Naive thymus-derived CD8-positive, alpha-beta T cell (primary cell): Measurements from ENCODE around the gene FAM107B. TPM values are rescaled to one million over a fixed set of nuclear protein-coding genes. Genes with fewer than 3 reads are reported as not detected.
"Not testable (repeated sequence)": the region's sequence is repeated elsewhere in the genome, so short reads cannot be mapped to it uniquely, and the experiment has no call there.

Source experiments
- ATAC-seq, 2 donors: fragments of 150-1000 bp; cut with Tn5 transposase in 1 of 2; sonication (Bioruptor Pico), chemical (Tn5 transposase) in 1 of 2; 1 replicate in 1 of 2; 2 replicates in 1 of 2; pipeline ENCODE4 v1.10.0; 2021; ENCODE audit warnings: mild to moderate bottlenecking in 2 of 2, moderate library complexity in 2 of 2
- POLR2A ChIA-PET: fragments of 350-600 bp; sonication (Branson Sonifier 250); formaldehyde crosslinking; loops from one replicate; lab custom pipeline; 2021; ENCODE audit warnings: antibody characterized with exemption; lab: Charles Lee
- DNase-seq, 10 donors: peaks; one replicate each; pipeline versions ENCODE4 v3.0.0 to v3.0.0-alpha.2; 2020 to 2022
- H3K27ac Mint-ChIP-seq, 10 donors: one replicate each; pipeline ENCODE4 v1.8.0; 2020 to 2022; ENCODE audit warnings: mild to moderate bottlenecking in 10 of 10, mixed read lengths in 10 of 10, moderate library complexity in 4 of 10, inconsistent platforms in 1 of 10
- H3K27me3 Mint-ChIP-seq, 5 donors: one replicate each; pipeline ENCODE4 v1.8.0; 2021 to 2022; ENCODE audit warnings: mixed read lengths in 5 of 5
- H3K36me3 Mint-ChIP-seq, 3 donors: one replicate each; pipeline ENCODE4 v1.8.0; 2020 to 2022; ENCODE audit warnings: mixed read lengths in 3 of 3, mild to moderate bottlenecking in 2 of 3, inconsistent platforms in 1 of 3
- H3K4me1 Mint-ChIP-seq, 4 donors: one replicate each; pipeline ENCODE4 v1.8.0; 2021 to 2022; ENCODE audit warnings: mixed read lengths in 4 of 4
- H3K4me3 Mint-ChIP-seq, 10 donors: one replicate each; pipeline ENCODE4 v1.8.0; 2020 to 2022; ENCODE audit warnings: mild to moderate bottlenecking in 10 of 10, mixed read lengths in 10 of 10, moderate library complexity in 6 of 10, inconsistent platforms in 1 of 10
- H3K9me3 Mint-ChIP-seq, 9 donors: one replicate each; pipeline ENCODE4 v1.8.0; 2020 to 2022; ENCODE audit warnings: mixed read lengths in 9 of 9, mild to moderate bottlenecking in 3 of 9, inconsistent platforms in 1 of 9, moderate library complexity in 1 of 9
- polyA plus RNA-seq, 3 donors: library from polyadenylated mRNA; unstranded; fragments of 300-500 nt; fragmentation: Illumina TruSeq; gene quantifications; one replicate each; pipeline ENCODE4 v1.2.3, GENCODE V29; 2021
- total RNA-seq, 8 experiments: library from RNA in 2 of 8; stranded (reverse) in 2 of 8; gene quantifications; one replicate each; pipeline ENCODE4 v1.2.3 and lab custom pipeline; 2021 to 2026

Gene FAM107B
- total and polyA plus RNA-seq, 5 experiments from 2014 or later = 250 to 319 (median 260) TPM

GRCh38 chr10:14653271-14654161, 121.2 kb downstream of the FAM107B start:
- Mint-ChIP-seq H3K4me3 (peak overlapping the region in 4 of 10 donors; percentile 5 to 63 (median 19)), H3K36me3 (no peaks in the 10 kb centered on the region), H3K27me3 (no peaks in the 10 kb centered on the region), H3K27ac (peak overlapping the region in 7 of 10 donors; percentile 1 to 95 (median 77)), H3K4me1 (peaks cover 18 to 94% (median 58%) of the 10 kb centered on the region in 4 donors), H3K9me3 (peaks cover 0 to under 1% (median 0%) of the 10 kb centered on the region in 9 donors)
- peak in 1 of 10 donors; percentile 30 for DNase-seq
- ATAC-seq = peak; percentile 13 to 39
- POLR2A ChIA-PET = interaction anchor here (0.5 to 1.1 kb wide), 4 partner anchors 70 to 284 kb away, joined by 3 to 5 read pairs (median 4); no protein-coding TSS in a partner anchor

DNA sequence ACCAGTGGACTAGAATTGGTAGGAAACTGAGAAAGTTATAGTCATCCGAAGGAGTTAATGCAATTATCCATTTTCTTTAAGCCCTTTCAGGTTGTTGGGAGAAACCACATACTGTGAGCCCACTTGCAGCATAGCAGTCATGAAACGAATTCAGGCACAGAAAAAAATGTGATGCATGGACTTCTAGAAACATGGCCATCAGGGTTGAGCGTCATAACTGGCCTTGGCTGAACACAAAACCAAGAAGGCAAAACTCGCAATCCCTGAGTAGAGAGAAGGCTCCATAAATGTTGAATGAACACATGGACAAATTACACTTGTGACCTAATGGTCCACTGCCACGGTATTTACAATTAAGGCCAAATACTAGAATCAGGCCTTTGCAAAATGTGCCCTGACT, 121.9 kb downstream of the FAM107B start:
- POLR2A ChIA-PET = interaction anchor here (1.1 kb wide), 1 partner anchor 99 kb away, joined by 3 read pairs; no protein-coding TSS in a partner anchor
- H3K36me3 Mint-ChIP-seq = no peaks in the 10 kb centered on the region
- ATAC-seq (no peak), DNase-seq (no peak)
- H3K4me1 Mint-ChIP-seq = peaks cover 18 to 94% (median 58%) of the 10 kb centered on the region in 4 donors
- H3K9me3 Mint-ChIP-seq = no peaks in the 10 kb centered on the region
- peak overlapping the region in 5 of 10 donors; percentile 9 to 95 (median 39) for H3K27ac Mint-ChIP-seq
- no peaks in the 10 kb centered on the region for H3K27me3 Mint-ChIP-seq
- H3K4me3 Mint-ChIP-seq = peak overlapping the region in 1 of 10 donors; percentile 7

DNA sequence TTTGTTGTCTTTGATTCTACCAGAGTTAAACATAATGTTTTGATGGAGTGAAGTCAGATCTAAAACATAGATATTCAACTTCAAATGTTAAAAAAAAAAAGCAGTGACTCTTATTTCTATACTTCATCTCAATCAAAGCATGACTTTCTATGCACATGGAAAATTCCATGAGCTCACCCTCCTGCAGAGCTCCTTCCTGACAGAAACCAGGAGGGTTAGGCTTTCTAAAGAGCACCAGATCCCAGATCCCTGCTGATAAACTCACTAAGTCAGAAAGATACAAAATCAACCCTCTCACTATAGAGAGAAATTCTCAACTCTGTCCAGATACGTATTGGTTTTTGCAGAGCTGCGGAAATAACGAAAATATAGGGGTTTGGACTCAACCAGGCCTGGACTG, 122.6 kb downstream of the FAM107B start:
- H3K27ac Mint-ChIP-seq = peak overlapping the region in 8 of 10 donors; percentile 21 to 95 (median 66)
- ATAC-seq = no peak
- no peak for DNase-seq
- no peak overlapping the region for H3K4me3 Mint-ChIP-seq
- POLR2A ChIA-PET = interaction anchor here (0.9 to 1.0 kb wide), 2 partner anchors 10 to 73 kb away, joined by 3 to 4 read pairs; no protein-coding TSS in a partner anchor
- H3K4me1 Mint-ChIP-seq = peaks cover 18 to 93% (median 60%) of the 10 kb centered on the region in 4 donors
- H3K36me3 Mint-ChIP-seq = no peaks in the 10 kb centered on the region
- no peaks in the 10 kb centered on the region for H3K27me3 Mint-ChIP-seq
- no peaks in the 10 kb centered on the region for H3K9me3 Mint-ChIP-seq

- ATAC-seq (no peak), DNase-seq (no peak)
- H3K36me3 Mint-ChIP-seq = no peaks in the 10 kb centered on the region
- H3K9me3 Mint-ChIP-seq = no peaks in the 10 kb centered on the region
- H3K27me3 Mint-ChIP-seq = no peaks in the 10 kb centered on the region
- peak overlapping the region; percentile 91 to 100 (median 98) for H3K27ac Mint-ChIP-seq
- peaks cover 17 to 91% (median 58%) of the 10 kb centered on the region in 4 donors for H3K4me1 Mint-ChIP-seq
- peak overlapping the region in 6 of 10 donors; percentile 8 to 89 (median 71) for H3K4me3 Mint-ChIP-seq
- POLR2A ChIA-PET = interaction anchor here (0.6 to 1.4 kb wide), 5 partner anchors 22 to 188 kb away, joined by 3 to 6 read pairs (median 3); partner anchors contain the start of genes CDNF, HSPA14 and MSANTD7
Observed at GRCh38 chr10:14649739-14650138, 125.0 kb downstream of the FAM107B start.

GRCh38 chr10:14648946-14649345, 125.8 kb downstream of the FAM107B start:
- Mint-ChIP-seq H3K4me1 (peaks cover 17 to 89% (median 52%) of the 10 kb centered on the region in 4 donors), H3K27ac (peak overlapping the region; percentile 91 to 100 (median 98)), H3K36me3 (no peaks in the 10 kb centered on the region), H3K4me3 (peak overlapping the region; percentile 71 to 92 (median 85)), H3K27me3 (no peaks in the 10 kb centered on the region), H3K9me3 (no peaks in the 10 kb centered on the region)
- ATAC-seq (no peak), DNase-seq (no peak)
- POLR2A ChIA-PET = interaction anchor here (0.9 to 1.8 kb wide), 4 partner anchors 10 to 189 kb away, joined by 3 to 8 read pairs (median 4); partner anchors contain the start of genes CDNF, HSPA14 and MSANTD7

GRCh38 chr10:14648005-14648765, 126.5 kb downstream of the FAM107B start:
- Mint-ChIP-seq H3K4me3 (peak overlapping the region; percentile 71 to 92 (median 85)), H3K27ac (peak overlapping the region; percentile 91 to 100 (median 98)), H3K27me3 (no peaks in the 10 kb centered on the region), H3K4me1 (peaks cover 14 to 81% (median 46%) of the 10 kb centered on the region in 4 donors), H3K36me3 (no peaks in the 10 kb centered on the region), H3K9me3 (no peaks in the 10 kb centered on the region)
- peak; percentile 46 to 91 (median 84) for DNase-seq
- peak; percentile 84 to 89 for ATAC-seq
- POLR2A ChIA-PET = interaction anchor here (0.9 to 1.8 kb wide), 6 partner anchors 11 to 190 kb away, joined by 3 to 8 read pairs (median 5); partner anchors contain the start of genes CDNF, HSPA14 and MSANTD7

DNA sequence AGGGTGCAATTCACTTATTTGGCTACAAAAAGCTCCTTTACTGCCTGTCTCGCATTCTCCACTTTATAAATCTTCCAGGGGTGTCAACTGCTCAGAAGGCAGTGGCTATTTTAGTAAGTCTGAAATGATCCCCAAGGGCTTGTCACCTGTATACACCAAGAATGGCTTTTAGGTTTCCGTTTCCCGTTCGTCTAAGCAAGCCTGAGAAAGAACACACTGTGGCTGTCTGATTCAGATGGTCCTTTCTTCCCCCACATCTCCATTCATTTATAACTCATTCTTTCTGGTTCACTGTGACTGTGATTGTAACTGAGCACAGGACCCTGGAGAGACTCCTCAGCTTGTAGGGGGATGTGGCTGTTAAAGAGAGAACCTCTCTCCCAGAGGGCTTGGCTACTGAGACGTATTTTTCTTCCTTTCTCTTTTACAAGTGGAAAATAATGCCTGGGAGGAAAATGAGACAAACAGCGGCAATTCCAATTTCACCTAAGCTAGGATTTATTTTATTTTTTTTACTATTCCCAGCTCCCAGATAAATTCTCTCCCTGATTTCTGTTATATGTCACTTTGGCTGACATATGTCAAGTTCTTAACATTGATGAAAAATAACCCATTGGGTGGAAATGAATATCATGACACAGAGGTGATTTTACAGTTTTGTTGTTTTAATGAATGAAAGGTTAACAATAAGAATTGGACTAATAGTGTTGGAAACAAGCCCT, 129.3 kb downstream of the FAM107B start:
- no peak for ATAC-seq

DNA sequence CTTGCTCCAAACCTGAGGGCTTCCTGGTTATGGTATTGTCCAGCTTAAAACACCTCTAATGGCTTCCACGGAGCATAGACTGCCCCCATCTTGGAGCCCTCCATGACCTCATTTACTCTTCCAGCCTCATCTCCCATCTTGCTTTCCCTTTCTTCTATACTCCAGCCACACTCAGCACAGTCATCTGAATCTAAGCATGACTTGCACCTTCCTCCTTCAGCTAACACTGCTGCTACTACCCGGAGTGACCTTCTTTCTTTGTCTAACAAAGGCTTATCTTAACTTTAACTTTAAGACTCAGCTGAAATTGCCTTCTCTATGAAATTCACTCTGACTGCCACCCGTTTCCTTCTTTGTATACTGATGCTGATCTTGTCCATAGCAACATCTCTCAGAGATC, 135.1 kb downstream of the FAM107B start:
- Mint-ChIP-seq H3K36me3 (peaks cover 0 to 2% (median 0%) of the 10 kb centered on the region in 3 donors), H3K9me3 (peaks cover 0 to 7% (median 0%) of the 10 kb centered on the region in 9 donors), H3K4me3 (no peak overlapping the region), H3K27me3 (no peaks in the 10 kb centered on the region), H3K4me1 (peaks cover 0 to 9% (median 3%) of the 10 kb centered on the region in 4 donors), H3K27ac (peak overlapping the region in 2 of 10 donors; percentile 23)
- no peak for DNase-seq
- POLR2A ChIA-PET = interaction anchor here (1.4 kb wide), 1 partner anchor 16 kb away, joined by 4 read pairs; no protein-coding TSS in a partner anchor
- ATAC-seq = no peak

More for the DNA sequence above, 129.3 kb downstream of the FAM107B start:
- Mint-ChIP-seq H3K4me1 (peaks cover 11 to 59% (median 34%) of the 10 kb centered on the region in 4 donors), H3K9me3 (peaks cover 0 to 7% (median 0%) of the 10 kb centered on the region in 9 donors), H3K36me3 (peaks cover 0 to 2% (median 0%) of the 10 kb centered on the region in 3 donors), H3K27me3 (no peaks in the 10 kb centered on the region), H3K27ac (peak overlapping the region in 7 of 10 donors; percentile 41 to 80 (median 74)), H3K4me3 (peak overlapping the region in 1 of 10 donors; percentile 12)
- no peak for DNase-seq
- POLR2A ChIA-PET = interaction anchor here (1.1 kb wide), 1 partner anchor 12 kb away, joined by 3 read pairs; no protein-coding TSS in a partner anchor

- ATAC-seq (no peak), DNase-seq (no peak)
- Mint-ChIP-seq H3K27ac (peak overlapping the region in 1 of 10 donors; percentile 69), H3K27me3 (no peaks in the 10 kb centered on the region), H3K4me1 (peaks cover 1 to 5% (median 3%) of the 10 kb centered on the region in 4 donors), H3K36me3 (no peaks in the 10 kb centered on the region), H3K4me3 (no peak overlapping the region), H3K9me3 (no peaks in the 10 kb centered on the region)
- POLR2A ChIA-PET = no interaction called here
Observed at GRCh38 chr10:14635043-14635710, 139.5 kb downstream of the FAM107B start.

DNA sequence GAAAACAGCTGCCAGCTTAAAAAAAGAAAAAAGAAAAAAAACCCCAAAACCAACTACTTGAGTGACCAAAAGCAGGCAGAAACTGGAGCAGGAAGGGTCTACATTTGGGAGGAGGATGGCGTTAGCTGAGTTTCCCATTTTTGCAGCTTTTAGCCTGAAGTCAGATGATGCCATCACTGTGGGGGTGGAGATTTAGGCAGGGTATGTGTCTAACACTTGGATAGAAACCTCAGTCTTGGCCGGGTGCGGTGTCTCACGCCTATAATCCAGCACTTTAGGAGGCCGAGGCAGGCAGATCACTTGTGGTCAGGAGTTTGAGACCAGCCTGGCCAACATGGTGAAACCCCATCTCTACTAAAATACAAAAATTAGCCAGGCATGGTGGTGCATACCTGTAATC, 140.1 kb downstream of the FAM107B start:
- POLR2A ChIA-PET = interaction anchor here (1.0 to 1.2 kb wide), 2 partner anchors 10 to 24 kb away, joined by 4 to 5 read pairs; no protein-coding TSS in a partner anchor
- not testable (repeated sequence) for ATAC-seq, H3K9me3 Mint-ChIP-seq, H3K36me3 Mint-ChIP-seq, H3K27me3 Mint-ChIP-seq, DNase-seq, H3K4me3 Mint-ChIP-seq, H3K4me1 Mint-ChIP-seq
- H3K27ac Mint-ChIP-seq = peak overlapping the region in 1 of 10 donors; percentile 33
